Measurements from ENCODE around the gene LSM4. TPM values are rescaled to one million over a fixed set of nuclear protein-coding genes. Genes with fewer than 3 reads are reported as not detected.

The LSM4 gene
- total and polyA plus RNA-seq, 2 of the 4 experiments (the other 2 are of a cell fraction): 44.8 to 118 TPM

DNA sequence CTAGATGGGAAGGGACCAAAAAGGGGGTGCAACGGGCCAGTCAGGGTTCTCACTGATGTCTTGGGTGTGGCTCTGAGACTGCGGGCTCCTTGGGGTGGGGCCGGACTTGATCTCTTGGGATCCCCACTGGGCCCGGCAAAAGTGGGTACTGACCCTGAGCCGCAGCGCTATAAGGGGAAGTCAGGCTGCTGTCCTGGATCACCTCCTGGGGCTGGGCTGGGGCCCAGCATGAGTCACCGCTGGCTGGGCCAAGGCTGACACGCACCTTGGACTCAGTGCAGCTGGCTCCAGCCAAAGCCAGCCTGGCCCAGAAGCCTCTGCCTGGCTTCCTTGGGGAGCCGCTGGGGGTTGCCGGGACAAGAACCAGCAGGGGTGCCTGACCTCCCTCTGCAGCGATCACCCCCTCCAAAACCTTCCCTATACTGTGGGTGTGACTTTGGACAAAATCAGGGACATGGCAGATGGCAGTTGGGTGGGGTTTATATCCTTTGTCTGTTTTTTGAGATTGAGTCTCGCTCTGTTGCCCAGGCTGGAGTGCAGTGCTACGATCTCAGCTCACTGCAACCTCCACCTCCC is 48.0 kb downstream of the LSM4 start (continued):
- TF ChIP-seq MXI1 (IDR thresholded peaks at IDR 0.05; ENCODE audit: borderline replicate concordance, low read depth, low read length) (no peak), MAZ (IDR thresholded peaks at IDR 0.05; ENCODE audit: borderline replicate concordance, low read depth, low read length) (peak; percentile 45; the same call in 1 of the 2 replicates)

DNA sequence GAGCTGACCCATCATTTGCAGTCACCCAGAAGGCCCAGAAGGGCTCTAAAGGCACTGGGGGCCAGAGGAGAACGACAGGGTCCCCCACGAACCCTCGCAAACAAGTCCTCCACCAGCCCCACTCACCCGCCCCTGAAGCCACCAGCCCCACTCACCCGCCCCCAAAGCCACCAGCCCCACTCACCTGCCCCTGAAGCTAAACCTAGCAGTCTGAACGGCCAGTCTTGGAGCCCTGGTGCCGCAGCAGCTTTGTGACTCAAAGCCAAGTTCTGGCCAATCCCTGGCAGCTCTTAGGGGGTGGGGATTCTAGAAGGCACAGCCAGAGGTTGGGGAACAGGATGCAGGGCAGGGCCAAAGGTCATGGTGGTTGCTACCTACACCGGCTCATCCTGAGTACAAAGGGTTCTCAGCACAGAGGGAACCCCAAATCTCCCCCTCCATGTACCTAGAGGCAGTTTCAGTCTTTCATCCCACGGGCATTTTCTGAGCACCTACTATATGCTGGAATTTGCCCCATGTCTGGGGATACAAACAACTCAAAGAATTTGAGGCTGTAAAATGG is 48.6 kb downstream of the LSM4 start, which contains the start of gene IQCN:
IQCN (minus strand) TSS at position 234 of the 562 bp plus-strand sequence. CDS start 4,974 bp downstream, outside the sequence.
- Histone ChIP-seq H4K20me1 (ENCODE audit: insufficient read depth, low read length) (peaks cover 55% of the 10 kb centered on the region), H3K18ac (ENCODE audit: low read depth, low read length) (peak within 1 kb of the TSS; percentile 19), H3K9me1 (ENCODE audit: insufficient read depth, low read length) (peaks cover 4% of the 10 kb centered on the region), H3K4ac (ENCODE audit: low read depth, low read length) (peak within 1 kb of the TSS; percentile 75), H3K4me3 (ENCODE audit: insufficient read depth, low read depth, low read length) (no peak within 1 kb of the TSS), H3K4me2 (ENCODE audit: low read depth, low read length) (peak within 1 kb of the TSS; percentile 51), H4K5ac (ENCODE audit: low read depth, low read length) (peak within 1 kb of the TSS; percentile 21; the same call in 1 of the 2 replicates), H2AFZ (replicated peaks; ENCODE audit: low read length, poor library complexity) (peak within 1 kb of the TSS; percentile 82), H3K23ac (ENCODE audit: low read depth, low read length) (peak within 1 kb of the TSS; percentile 55), H2AK9ac (replicated peaks; ENCODE audit: low read depth, low read length, poor library complexity) (peak within 1 kb of the TSS; percentile 84), H2BK5ac (ENCODE audit: low read depth, low read length, poor library complexity, severe bottlenecking) (peak within 1 kb of the TSS; percentile 72), H2BK20ac (ENCODE audit: low read depth, low read length) (peak within 1 kb of the TSS; percentile 53), H3K56ac (ENCODE audit: extremely low read depth, insufficient read depth, low read length) (0 out of 2 replicates have a peak within 1 kb of the TSS, but pooled peaks have one; percentile 53), H3K4me1 (ENCODE audit: control insufficient read depth, insufficient read depth, low read length) (peaks cover 20% of the 10 kb centered on the region), H3K27me3 (ENCODE audit: control insufficient read depth, insufficient read depth, low read length) (no peaks in the 10 kb centered on the region), H3K9me3 (ENCODE audit: control insufficient read depth, insufficient read depth, low read length) (no peaks in the 10 kb centered on the region), H3K36me3 (ENCODE audit: control insufficient read depth, insufficient read depth, low read length) (peaks cover 14% of the 10 kb centered on the region), H3K9ac (ENCODE audit: low read depth, low read length) (peak within 1 kb of the TSS; percentile 2; the same call in 1 of the 2 replicates), H2AK5ac (ENCODE audit: low read depth, low read length) (peak within 1 kb of the TSS; percentile 75), H4K91ac (ENCODE audit: insufficient read depth, low read depth, low read length) (peak within 1 kb of the TSS; percentile 70), H4K8ac (ENCODE audit: low read depth in 2 of 2, low read length in 2 of 2) (peak within 1 kb of the TSS; percentile 27 to 88; a peak in 3 of 4 replicates), H3K79me1 (ENCODE audit: low read depth in 1 of 2, low read length in 2 of 2) (peaks cover 13 to 60% of the 10 kb centered on the region in 2 experiments), H2BK120ac (ENCODE audit: low read depth, low read length) (peak within 1 kb of the TSS; percentile 41), H3K14ac (replicated peaks; ENCODE audit: low read depth, low read length) (peak within 1 kb of the TSS; percentile 76), H3K27ac (ENCODE audit: insufficient read depth, low read length) (peak within 1 kb of the TSS; percentile 58), H2BK15ac (ENCODE audit: low read depth, low read length) (peak within 1 kb of the TSS; percentile 81; the same call in 1 of the 3 replicates)
- CTCF ChIA-PET: no interaction called here
- dilution Hi-C loops (cut with HindIII; ENCODE audit: low sequenced_read_pairs, unreplicated experiment) (no loop called here), intact Hi-C loops (cut with micrococcal nuclease) (no loop called here), in situ Hi-C loops (cut with MboI; ENCODE audit: low sequenced_read_pairs) (loop anchor here (10.0 kb wide), 1 partner anchor 131 kb away; no protein-coding TSS in a partner anchor)
- no TSS peak for BruUV-seq (replicated peaks)
- TF ChIP-seq CEBPB (IDR thresholded peaks at IDR 0.05; ENCODE audit: low read depth, low read length) (no peak), POLR2A (IDR thresholded peaks at IDR 0.05; ENCODE audit: low read depth, low read length) (peak; percentile 89), USF2 (IDR thresholded peaks at IDR 0.05; ENCODE audit: low read depth, low read length) (no peak)
- TF ChIP-seq, protein P1, sequence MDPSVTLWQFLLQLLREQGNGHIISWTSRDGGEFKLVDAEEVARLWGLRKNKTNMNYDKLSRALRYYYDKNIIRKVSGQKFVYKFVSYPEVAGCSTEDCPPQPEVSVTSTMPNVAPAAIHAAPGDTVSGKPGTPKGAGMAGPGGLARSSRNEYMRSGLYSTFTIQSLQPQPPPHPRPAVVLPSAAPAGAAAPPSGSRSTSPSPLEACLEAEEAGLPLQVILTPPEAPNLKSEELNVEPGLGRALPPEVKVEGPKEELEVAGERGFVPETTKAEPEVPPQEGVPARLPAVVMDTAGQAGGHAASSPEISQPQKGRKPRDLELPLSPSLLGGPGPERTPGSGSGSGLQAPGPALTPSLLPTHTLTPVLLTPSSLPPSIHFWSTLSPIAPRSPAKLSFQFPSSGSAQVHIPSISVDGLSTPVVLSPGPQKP (IDR thresholded peaks at IDR 0.05; ENCODE audit: borderline replicate concordance, low read depth, low read length): no peak
- ATAC-seq (ENCODE audit: low read depth) (peak; percentile 4), DNase-seq (no peak)
- POLR2A ChIA-PET (ENCODE audit: unreplicated experiment): no interaction called here
- no CpG with 5 or more reads among the region's 9 CpGs for WGBS, 2 experiments (ENCODE audit: extremely low coverage in 2 of 2, insufficient read length in 1 of 2)

Data from IMR-90 (cell line).